ENCODE data around the gene CIAO3.

Gene CIAO3

DNA sequence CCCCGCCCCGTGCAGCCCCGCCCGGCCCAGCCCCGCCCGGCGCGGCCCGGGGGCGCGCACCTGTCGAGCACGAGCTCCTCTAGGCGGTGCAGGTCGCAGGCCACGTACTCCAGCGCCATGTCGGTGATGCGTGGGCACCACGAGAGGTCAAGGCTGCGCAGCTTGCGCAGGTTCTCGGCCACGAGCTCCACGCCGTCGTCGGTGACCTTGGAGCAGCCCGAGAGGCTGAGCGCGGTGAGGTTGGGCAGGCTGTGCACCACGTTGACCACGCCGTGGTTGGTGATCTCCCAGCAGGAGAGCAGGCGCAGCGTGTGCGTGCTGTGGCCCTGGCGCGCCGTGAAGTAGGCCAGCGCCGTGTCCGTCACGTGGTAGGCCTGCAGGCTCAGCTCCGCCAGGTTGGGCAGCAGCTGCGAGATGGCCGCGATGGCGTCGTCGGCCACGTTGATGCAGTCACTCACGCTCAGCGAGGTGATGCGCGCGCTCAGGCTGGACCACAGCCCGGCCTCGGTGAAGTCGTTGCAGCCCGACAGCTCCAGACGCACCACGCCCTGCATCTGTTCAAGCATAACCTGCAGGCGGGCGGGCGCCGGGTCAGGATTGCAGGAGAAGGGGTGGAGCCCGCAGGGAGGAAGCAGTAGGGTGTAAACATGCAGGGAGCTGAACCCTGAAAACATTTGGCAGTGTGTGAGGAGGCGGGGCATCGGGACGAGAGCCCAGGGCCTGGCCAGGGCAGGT is 45.3 kb downstream of the CIAO3 start:
- H3K4me3 ChIP-seq (ENCODE audit: control insufficient read depth, low read depth, low read length), result no peak overlapping the region
- DNase-seq (ENCODE audit: low read depth), result no peak
- TF ChIP-seq CTCF (IDR thresholded peaks at IDR 0.05; ENCODE audit: control insufficient read depth, insufficient read depth, low read depth, low read length, missing control alignments), result no peak

DNA sequence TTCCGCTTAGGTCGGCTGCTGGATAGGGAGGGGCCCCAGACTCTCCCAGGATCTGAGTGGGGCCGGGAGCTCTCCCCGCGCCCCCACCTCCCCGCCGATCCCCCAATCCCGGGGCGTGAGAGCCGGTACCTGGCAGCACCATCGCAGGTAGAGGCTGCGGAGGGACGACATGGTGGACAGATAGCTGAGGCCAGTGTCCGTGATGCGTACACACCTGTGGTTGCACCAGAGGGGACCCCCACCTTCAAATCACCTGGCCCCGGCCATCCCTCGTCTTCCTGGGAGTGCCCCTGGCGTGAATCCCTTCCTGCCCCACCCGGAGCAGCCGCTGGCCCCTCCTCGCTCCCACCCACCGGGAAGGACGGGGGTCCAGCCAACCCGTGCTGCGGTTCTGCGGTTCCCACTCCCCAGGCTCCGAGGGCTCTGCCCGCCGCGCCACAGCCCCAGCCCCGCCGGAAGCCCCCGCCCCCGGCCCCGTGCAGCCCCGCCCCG is 45.9 kb downstream of the CIAO3 start:
- no peak overlapping the region for H3K4me3 ChIP-seq (ENCODE audit: control insufficient read depth, low read depth, low read length)
- no peak for DNase-seq (ENCODE audit: low read depth)
- TF ChIP-seq CTCF (IDR thresholded peaks at IDR 0.05; ENCODE audit: control insufficient read depth, insufficient read depth, low read depth, low read length, missing control alignments), result no peak

- no peak for TF ChIP-seq CTCF (IDR thresholded peaks at IDR 0.05; ENCODE audit: control insufficient read depth, insufficient read depth, low read depth, low read length, missing control alignments)
- H3K4me3 ChIP-seq (ENCODE audit: control insufficient read depth, low read depth, low read length), result no peak overlapping the region
- no peak for DNase-seq (ENCODE audit: low read depth)
Measured at GRCh38 chr16:694187-694862, 46.5 kb downstream of the CIAO3 start.

DNA sequence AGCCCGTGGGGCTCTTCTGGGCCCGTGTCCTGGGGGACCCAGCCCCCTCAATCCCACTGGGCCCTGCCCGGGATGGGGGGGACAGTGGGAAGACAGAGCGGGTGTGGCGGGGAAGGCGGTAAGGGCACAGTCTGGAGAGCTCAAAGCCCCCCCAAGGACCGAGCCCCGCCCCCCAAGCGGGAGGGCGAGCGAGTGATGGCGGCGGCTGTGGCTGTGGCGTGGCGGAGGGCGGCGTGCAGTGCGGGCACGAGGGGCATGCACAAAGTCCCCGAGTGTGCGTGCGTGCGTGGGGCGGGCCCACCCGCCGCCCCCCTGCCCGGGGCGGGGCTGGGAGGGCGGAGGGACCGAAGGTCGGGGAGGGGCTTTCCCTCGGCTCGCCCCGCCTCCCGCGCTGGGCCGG is 47.0 kb downstream of the CIAO3 start:
- no peak for DNase-seq (ENCODE audit: low read depth)
- no peak for TF ChIP-seq CTCF (IDR thresholded peaks at IDR 0.05; ENCODE audit: control insufficient read depth, insufficient read depth, low read depth, low read length, missing control alignments)
- no peak overlapping the region for H3K4me3 ChIP-seq (ENCODE audit: control insufficient read depth, low read depth, low read length)

DNA sequence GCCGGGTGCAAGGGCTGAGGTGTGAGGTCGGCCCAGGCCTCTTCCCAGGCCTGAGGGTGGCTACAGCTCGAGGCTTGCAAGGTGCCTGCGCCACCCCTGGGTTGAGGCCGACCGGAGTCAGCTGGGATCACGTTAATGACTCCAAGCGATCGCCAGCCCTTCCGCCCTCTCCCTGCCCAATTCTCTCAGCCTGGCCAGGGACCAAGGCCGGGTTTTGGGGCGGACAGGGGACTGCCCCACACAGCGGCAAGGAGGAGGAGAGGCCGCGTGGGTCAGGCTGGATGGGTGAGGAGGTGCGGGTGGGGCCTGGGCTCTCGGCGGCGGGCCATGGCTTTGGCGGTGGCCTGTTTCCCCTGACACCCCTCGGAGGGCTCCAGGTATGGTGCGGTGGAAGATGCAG is 47.4 kb downstream of the CIAO3 start:
- no peak for DNase-seq (ENCODE audit: low read depth)

More for the DNA sequence above, 47.4 kb downstream of the CIAO3 start:
- TF ChIP-seq CTCF (IDR thresholded peaks at IDR 0.05; ENCODE audit: control insufficient read depth, insufficient read depth, low read depth, low read length, missing control alignments), result no peak
- H3K4me3 ChIP-seq (ENCODE audit: control insufficient read depth, low read depth, low read length), result no peak overlapping the region

All from AG09309 (cell line).